ENCODE measurements around the gene STK32B. TPM values are rescaled to one million over a fixed set of nuclear protein-coding genes. Genes with fewer than 3 reads are reported as not detected.

STK32B gene
- total and polyA plus RNA-seq, 2 donors (not counting 1 experiment from before 2014, with no cell fraction given) = 0.22 to 0.30 TPM

DNA sequence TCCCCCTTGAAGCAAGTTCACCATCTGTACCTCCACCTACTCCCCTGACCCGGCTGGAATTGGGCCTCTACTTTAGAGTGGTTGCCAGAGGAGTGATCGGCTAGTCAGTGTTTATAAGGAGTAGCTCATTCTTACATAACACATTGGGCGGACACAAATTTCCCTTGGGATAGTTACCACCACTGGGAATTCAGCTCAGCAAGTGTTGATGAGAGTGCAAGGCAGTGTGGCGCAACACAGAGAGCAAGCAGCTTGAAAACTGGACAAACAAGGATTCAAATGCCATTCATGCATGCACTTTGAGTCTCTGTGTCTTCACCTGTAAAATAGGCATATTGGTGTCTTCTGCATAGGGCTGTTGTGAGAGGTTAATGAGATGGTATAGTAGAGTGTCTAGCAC, 92.7 kb downstream of the STK32B start:
- Mint-ChIP-seq H3K27me3 (no peaks in the 10 kb centered on the region), H3K4me3 (no peak overlapping the region), H3K27ac (no peak overlapping the region), H3K4me1 (no peaks in the 10 kb centered on the region), H3K9me3 (ENCODE audit: insufficient read depth) (no peaks in the 10 kb centered on the region)
- Histone ChIP-seq H2AFZ (ENCODE audit: insufficient read depth, low read depth, low read length, poor library complexity, severe bottlenecking) (no peak overlapping the region), H3K79me2 (ENCODE audit: control insufficient read depth, insufficient read depth, low read length) (no peaks in the 10 kb centered on the region), H3K4me1 (ENCODE audit: control insufficient read depth in 2 of 2, insufficient read depth in 2 of 2, low read length in 2 of 2) (no peaks in the 10 kb centered on the region), H3K9ac (ENCODE audit: low read length) (no peak overlapping the region), H4K20me1 (ENCODE audit: control insufficient read depth, insufficient read depth, low read length, poor library complexity, severe bottlenecking) (no peaks in the 10 kb centered on the region), H3K36me3 (replicated peaks in 1 of 2; ENCODE audit: control extremely low read depth in 1 of 2, control insufficient read depth in 1 of 2, extremely low read depth in 1 of 2, insufficient read depth in 2 of 2, low read length in 1 of 2) (no peaks in the 10 kb centered on the region), H3K4me3 (ENCODE audit: control extremely low read depth in 1 of 5, extremely low read depth in 1 of 5, insufficient read depth in 1 of 5, low read depth in 2 of 5, low read length in 4 of 5) (no peak overlapping the region), H3K9me3 (ENCODE audit: control extremely low read depth in 1 of 3, control insufficient read depth in 2 of 3, insufficient read depth in 1 of 3, low read length in 2 of 3) (no peaks in the 10 kb centered on the region), H3K27me3 (replicated peaks in 1 of 4; ENCODE audit: control extremely low read depth in 1 of 4, control insufficient read depth in 3 of 4, insufficient read depth in 4 of 4, low read length in 3 of 4) (no peaks in the 10 kb centered on the region), H3K27ac (ENCODE audit: low read length in 2 of 2) (no peak overlapping the region), H3K4me2 (replicated peaks; ENCODE audit: low read depth, low read length, poor library complexity, severe bottlenecking) (no peak overlapping the region)
- ChIA-PET POLR2A (no interaction called here), CTCF (no interaction called here)
- intact Hi-C loops (cut with micrococcal nuclease) = loop anchor here (2.0 kb wide), 1 partner anchor 655 kb away; no protein-coding TSS in a partner anchor
- DNase-seq (no peak), ATAC-seq (ENCODE audit: low read depth) (no peak)
- WGBS (ENCODE audit: insufficient coverage) = 100% methylated on average over 1 of the region's 4 CpGs
- no peak for TF ChIP-seq EZH2 (IDR thresholded peaks at IDR 0.05; ENCODE audit: borderline replicate concordance, insufficient read depth, low read depth, low read length, poor library complexity, severe bottlenecking)

- Histone ChIP-seq H3K27ac (ENCODE audit: low read length in 2 of 2) (no peak overlapping the region), H4K20me1 (ENCODE audit: control insufficient read depth, insufficient read depth, low read length, poor library complexity, severe bottlenecking) (no peaks in the 10 kb centered on the region), H3K4me3 (ENCODE audit: control extremely low read depth in 1 of 5, extremely low read depth in 1 of 5, insufficient read depth in 1 of 5, low read depth in 2 of 5, low read length in 4 of 5) (no peak overlapping the region), H3K79me2 (ENCODE audit: control insufficient read depth, insufficient read depth, low read length) (no peaks in the 10 kb centered on the region), H2AFZ (ENCODE audit: insufficient read depth, low read depth, low read length, poor library complexity, severe bottlenecking) (no peak overlapping the region), H3K9ac (ENCODE audit: low read length) (no peak overlapping the region), H3K36me3 (replicated peaks in 1 of 2; ENCODE audit: control extremely low read depth in 1 of 2, control insufficient read depth in 1 of 2, extremely low read depth in 1 of 2, insufficient read depth in 2 of 2, low read length in 1 of 2) (no peaks in the 10 kb centered on the region), H3K4me2 (replicated peaks; ENCODE audit: low read depth, low read length, poor library complexity, severe bottlenecking) (no peak overlapping the region), H3K27me3 (replicated peaks in 1 of 4; ENCODE audit: control extremely low read depth in 1 of 4, control insufficient read depth in 3 of 4, insufficient read depth in 4 of 4, low read length in 3 of 4) (no peaks in the 10 kb centered on the region), H3K9me3 (ENCODE audit: control extremely low read depth in 1 of 3, control insufficient read depth in 2 of 3, insufficient read depth in 1 of 3, low read length in 2 of 3) (no peaks in the 10 kb centered on the region), H3K4me1 (ENCODE audit: control insufficient read depth in 2 of 2, insufficient read depth in 2 of 2, low read length in 2 of 2) (no peaks in the 10 kb centered on the region)
- 80% methylated on average over 1 of the region's 2 CpGs for WGBS (ENCODE audit: insufficient coverage)
- H3K27me3 Mint-ChIP-seq = no peaks in the 10 kb centered on the region
- H3K4me1 Mint-ChIP-seq = no peaks in the 10 kb centered on the region
- no peak for TF ChIP-seq EZH2 (IDR thresholded peaks at IDR 0.05; ENCODE audit: borderline replicate concordance, insufficient read depth, low read depth, low read length, poor library complexity, severe bottlenecking)
- TF ChIP-seq CTCF (IDR thresholded peaks at IDR 0.05) = no peak
- no peak overlapping the region for H3K4me3 Mint-ChIP-seq
- CTCF ChIA-PET = no interaction called here
- no peaks in the 10 kb centered on the region for H3K9me3 Mint-ChIP-seq (ENCODE audit: insufficient read depth)
- POLR2A ChIA-PET = no interaction called here
- DNase-seq (no peak), ATAC-seq (ENCODE audit: low read depth) (no peak)
- H3K27ac Mint-ChIP-seq = no peak overlapping the region
- intact Hi-C loops (cut with micrococcal nuclease) = no loop called here
These were observed 93.1 kb downstream of the STK32B start for GRCh38 chr4:5144384-5144783.
